HG03571 (cell line): ENCODE results near the gene MAN1A1.
"Not testable (repeated sequence)": the region's sequence is repeated elsewhere in the genome, so short reads cannot be mapped to it uniquely, and the experiment has no call there.

ENCODE experiments used
- ATAC-seq: cut with Tn5 transposase; IDR thresholded peaks from one replicate; pipeline ENCODE4 v1.9.1; 2021; ENCODE audit not compliant: unreplicated experiment

The MAN1A1 gene

DNA sequence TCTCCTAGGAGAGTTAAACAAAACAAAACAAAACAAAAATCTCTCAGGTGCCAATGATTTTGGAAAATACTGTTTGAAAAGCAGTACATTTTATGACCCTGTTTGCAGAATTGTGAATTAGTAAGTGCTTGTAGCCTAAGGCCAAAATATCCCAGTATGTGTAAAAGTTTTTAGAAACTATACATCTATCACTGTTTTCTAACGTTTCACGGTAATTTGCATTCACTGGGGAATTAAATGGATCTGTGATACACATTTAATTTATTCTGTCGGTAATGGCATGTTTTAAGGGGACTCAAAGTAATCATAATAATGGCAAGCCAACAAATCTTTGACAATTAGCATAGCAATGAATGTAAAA, 175.5 kb downstream of the MAN1A1 start:
- ATAC-seq: no peak

DNA sequence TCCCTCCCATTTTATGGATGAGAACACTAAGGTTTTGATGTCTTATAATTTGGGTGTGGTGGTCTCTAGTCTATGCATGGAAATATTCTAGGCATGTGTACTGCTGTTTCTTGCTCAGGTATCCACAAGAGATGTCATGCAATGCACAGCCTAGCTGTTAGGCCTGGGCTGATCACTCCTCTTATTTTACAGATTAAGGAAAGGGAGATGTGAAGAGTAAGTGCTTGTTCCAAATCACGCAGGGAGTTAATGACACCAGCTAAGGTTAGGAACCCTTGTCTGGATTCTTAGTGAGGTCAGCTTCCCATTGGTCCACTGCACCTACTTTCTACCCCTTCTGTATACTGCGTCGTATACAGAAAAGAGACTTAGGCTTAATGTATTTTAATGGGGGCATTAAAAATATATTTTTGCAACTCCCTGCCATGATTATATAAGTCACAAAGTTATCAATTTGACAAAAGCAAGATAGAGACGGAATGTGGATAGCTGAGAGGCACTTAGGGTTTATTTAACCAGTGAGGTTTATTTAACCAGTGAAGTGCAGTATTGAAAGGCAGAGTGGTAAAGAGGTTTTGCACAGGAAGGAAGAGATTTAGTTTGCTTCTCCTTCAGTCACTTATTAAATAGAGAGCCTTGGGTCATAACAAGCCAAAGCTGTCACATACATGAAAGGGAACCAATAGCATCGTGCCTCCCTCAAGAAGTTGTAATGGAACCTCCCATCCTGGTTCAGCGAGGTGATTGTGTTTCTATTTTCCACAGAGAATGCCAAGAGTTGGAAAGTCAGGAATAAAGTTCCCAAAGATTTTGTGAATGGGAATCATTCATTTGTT, 176.1 kb downstream of the MAN1A1 start:
- ATAC-seq: no peak

DNA sequence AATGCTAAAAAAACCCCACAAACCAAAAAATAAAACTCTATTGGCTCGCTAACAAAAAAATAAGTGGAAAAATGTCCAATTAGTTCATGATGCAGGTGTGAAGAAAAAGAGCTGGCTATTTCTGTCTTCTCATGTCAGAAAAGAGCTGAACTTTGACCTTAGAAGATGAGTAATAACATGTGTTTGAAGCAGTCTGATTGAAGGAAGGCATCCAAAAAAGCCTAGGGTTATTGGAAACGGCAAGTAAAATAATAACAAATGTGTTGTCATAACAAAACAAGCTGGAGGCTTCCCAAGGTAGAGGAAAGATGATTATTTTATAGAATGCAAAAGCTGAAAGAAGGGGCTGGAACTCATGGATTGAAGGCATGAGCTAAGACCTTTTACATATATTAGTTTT, 176.7 kb downstream of the MAN1A1 start:
- ATAC-seq: no peak

DNA sequence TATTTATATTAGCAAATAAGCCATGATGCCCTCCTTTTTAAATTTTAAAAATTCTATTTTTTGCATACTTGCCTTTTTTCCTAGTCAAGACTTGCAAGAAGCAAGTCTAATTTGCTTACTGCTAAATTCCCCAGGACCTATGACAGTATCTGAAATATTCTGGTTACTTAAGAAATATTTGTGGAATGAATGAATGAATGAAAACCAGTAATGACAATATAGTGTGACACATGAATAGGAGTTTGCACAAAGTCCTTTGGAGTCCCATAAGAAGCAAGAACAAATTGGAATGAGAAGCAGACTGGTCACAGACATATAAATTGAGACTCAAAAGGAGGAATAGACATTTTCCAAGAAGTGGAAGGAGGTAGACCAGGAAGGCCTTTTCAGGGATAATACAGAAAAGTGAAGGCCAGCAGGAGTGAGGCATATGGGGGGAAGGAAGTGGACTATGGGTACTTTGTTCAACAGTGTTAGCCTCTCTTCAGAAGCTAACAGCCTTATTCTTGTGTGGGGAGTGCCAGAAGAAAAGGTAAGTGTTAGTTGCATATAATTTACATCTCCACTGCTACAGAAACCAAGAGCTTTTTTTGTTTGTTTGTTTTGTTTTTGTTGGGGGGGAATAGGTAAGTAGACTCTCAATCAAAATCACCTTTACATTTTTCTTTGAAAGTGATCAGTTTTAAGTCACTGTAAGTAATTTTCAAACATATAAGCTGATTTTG, 177.5 kb downstream of the MAN1A1 start:
- ATAC-seq: no peak

DNA sequence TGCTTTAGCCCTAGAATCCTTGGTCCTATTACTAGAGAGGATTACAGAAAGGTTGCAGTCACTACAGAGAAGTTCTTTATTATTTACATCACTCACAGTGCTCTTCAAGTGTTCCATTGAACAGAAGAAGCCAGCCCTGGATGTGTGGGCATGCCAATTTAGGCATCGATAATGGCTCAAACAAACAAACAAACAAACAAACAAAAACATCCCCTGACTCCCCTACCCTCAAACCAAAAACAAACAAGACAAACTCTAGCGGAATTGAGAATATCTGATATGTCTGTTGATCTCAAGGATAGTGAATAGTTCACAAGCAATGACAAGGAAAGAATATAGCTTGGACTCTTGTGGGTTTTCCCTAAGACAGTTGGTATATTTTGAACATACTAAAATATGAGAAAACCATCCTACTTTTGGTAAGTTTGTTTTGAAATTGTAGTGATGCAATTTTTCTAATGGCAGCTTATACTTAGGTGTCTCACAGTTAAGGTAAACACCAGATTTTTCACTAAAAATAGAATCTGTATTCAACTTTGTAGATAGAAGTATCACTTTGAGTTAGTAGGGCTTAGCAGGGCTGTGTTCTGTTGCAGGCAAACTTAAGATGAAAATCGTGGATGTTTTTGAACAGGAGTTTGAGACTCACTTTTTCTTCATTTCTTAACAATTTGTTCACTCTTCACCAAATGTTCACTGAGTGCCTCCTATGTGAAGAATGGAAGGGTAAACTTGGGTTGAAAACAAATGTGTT, 178.3 kb downstream of the MAN1A1 start:
- no peak for ATAC-seq

DNA sequence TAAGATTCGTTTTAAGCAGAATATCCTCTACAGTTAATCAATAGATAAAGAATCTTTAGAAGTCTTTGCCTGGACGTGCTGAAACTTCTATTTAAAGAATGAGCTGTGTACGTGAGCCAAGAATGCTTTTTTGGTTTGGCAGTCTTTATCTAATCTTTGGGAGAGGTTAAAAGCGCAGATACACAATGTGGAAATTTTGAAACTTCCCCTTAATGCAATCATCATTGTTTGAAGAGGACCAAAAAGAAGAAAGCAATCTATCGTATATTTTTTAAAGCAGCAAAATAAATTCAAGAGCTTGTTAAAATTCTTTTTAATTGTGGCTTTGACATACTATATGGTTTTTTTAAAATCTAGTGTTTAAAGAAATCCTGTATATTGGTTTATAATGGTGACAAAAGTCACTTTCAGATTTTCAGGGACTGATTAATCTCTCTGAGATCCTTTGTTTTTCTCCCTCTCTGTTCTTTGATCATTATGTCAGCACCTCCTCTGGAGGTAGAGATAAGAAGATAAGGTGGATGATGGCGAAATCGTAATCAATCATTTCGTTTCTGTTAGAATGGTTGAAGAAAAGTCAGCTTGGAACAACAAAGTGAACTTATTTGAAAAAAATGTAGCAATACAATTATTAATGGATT, 179.0 kb downstream of the MAN1A1 start:
- ATAC-seq: no peak

DNA sequence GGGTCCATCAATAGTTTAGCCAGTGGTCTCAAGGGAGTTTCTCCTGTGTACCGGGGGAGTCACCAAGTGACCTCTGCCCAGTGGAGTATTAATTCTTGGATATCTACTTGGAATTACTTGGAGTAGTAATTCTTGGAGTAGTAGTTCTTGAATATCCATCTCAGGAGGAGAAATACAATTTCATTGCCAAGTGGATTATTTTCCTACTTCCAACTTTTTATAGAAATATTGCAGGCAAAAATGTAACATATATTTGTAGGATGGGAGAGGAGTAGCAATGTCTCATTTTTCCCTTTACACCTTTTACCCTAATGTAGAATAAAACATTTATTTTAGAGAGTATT, 179.5 kb downstream of the MAN1A1 start:
- no peak for ATAC-seq

DNA sequence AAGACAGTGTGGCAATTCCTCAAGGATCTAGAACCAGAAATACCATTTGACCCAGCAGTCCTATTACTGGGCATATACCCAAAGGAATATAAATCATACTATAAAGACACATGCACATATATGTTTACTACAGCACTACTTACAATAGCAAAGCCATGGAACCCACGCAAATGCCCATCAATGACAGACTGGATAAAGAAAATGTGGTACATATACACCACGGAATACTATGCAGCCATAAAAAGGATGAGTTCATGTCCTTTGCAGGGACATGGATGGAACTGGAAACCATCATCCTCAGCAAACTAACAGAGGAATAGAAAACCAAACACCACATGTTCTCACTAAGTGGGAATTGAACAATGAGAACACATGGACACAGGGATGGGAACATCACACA, 180.2 kb downstream of the MAN1A1 start:
- not testable (repeated sequence) for ATAC-seq

DNA sequence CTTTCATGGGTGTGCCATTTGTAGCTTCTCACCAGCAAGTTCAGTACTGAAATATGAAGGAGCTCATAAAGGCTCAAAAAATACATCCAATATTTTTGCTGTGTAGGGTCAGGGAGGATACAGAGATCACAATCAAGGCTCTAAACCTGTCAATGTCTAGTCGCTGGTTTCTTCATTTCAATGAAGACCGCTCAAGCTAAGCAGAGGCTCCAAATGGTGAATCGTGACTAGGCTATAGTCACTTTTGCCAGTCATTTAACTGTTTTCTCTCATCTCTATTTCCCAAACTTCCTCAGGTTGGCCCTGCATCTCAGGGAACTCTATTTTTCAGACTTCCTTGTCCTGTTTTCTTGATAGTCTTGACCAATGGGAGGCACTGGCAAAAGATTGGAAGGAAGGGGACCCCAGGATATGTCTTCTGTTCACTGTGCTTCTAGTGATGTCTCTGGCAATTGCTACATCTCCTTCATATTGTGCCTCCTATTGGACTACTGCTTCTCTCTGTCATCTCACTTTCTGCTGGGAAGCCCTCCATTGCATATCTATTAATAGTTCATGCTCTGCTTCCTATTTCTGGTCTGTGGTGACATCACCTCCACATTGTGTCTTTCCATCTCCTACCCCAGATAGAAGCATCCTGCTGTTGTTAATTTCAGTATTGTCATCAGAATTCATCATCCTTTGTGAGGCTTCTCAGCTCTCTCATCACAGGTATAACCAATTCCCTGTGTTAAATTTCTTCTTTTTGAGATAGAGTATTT, 183.4 kb downstream of the MAN1A1 start:
- no peak for ATAC-seq

DNA sequence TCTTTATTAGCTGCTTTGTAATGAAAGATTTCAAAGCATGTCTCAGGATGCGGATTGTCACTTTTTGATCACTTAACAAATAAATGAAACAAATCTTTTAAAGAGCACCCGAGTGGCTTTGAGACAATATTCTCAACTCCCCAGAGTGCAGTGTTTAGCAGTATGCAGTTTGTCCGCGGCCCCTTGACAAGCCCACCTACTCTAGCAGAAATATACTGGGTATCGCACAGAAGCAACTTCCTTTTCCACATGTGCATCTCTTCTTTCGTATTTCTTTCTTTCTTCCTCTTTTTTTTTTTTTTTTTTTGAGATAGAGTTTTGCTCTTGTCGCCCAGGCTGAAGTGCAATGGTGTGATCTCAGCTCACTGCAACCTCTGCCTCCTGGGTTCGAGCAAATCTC, 186.6 kb downstream of the MAN1A1 start:
- ATAC-seq: no peak

DNA sequence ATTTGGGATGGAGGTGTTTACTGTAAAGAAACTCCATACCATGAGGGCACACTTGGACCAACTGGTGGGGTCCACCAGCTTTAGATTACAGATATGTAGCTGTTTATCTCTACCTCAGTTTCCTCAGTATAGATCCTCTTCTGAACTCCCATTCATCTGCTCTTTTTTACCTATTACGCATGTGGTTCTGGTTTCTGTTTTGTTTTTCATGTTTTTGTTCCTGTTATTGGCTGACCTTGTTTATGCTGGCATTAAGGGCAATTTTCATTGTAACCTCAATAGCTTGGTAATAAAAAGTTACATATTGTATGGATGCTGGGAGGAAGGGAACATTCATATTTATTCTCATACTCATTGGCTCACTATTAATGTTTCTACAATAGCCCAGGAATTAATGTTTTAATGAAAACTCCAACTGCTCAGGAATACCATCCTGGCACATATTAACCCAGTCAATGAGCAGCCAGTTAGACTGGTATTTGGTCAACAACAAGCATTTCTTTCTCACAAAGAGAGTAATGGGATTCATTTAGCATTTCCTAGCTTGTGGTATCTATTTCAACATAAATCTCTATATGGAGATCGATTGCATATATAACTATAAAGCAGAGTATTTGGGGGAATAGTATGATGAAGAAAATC, 187.3 kb downstream of the MAN1A1 start:
- ATAC-seq: peak; percentile 52

DNA sequence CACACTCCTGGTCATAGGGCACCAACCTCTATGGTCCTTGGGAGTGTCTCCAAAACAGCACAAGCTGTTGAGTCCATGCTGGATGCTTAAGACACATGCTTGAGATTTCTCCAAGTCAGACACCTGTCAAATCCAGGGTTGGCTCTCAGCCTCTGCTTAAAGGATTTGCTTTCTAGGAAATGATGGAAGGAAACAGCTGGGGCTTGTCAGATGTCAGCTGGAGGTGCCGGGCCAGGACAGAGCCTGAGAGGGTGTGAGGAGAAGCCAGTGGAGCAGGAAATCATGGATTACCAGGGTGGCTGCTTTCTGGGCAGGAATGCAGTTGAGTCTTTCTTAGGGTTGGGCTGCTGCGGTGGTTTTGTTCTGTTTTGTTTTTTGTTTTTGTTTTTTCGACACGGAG, 188.1 kb downstream of the MAN1A1 start:
- ATAC-seq: no peak

DNA sequence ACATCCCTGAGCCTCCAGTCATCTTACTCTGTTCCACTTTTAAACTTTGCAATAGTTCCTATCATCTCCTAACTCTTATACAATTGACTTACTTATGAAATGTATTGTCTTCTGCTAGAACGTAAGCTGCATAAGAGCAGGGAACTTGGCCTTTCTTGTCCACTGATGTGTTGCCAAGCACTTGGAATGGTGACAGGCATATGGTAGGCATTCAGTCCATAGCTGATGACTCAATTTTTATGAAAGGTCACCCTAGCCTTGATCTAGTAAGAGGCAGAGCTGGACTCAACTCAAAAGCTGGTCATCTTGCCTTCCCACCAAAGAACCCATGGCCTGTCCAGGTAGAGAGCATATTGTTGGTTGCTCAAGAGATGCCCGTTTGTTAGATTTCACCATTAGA, 188.7 kb downstream of the MAN1A1 start:
- ATAC-seq: no peak

DNA sequence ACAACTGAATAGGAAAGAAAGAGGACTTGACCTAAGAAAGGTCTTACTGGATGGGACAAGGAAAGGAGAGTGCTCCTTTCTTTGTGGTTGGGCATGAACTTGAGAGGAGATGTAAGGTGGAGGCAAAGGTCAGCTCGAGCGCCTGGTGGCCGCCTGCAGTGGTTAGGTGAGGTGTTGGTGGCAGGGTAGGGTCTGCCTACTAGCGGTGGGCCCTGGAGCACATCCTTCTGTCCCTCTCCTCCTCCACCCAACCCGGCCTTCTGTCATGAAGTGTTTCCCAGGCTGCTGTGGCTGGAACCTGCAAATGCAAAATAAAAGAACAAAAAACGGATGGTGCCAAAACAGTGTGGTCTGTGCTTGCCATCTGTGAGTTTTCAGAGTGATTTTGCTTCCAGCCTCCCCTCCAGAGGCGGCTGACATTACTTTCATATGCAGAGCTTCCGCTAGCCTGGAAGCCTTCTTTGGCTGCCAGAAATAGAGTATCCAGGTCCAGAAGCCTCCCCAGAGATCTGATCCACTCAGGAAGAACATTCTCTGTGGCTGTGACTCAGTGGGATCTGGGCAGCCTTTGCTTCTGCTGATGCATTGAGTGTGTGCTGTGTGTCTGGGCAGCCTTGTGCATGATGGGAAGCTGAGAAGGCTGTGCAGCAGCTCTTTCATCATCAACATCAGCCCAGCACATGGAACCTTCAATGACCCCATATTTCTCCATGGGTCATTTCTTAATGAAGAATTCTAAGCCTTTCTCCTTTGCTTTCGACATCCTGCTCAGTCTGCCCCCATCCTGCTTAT, 191.3 kb downstream of the MAN1A1 start:
- no peak for ATAC-seq

DNA sequence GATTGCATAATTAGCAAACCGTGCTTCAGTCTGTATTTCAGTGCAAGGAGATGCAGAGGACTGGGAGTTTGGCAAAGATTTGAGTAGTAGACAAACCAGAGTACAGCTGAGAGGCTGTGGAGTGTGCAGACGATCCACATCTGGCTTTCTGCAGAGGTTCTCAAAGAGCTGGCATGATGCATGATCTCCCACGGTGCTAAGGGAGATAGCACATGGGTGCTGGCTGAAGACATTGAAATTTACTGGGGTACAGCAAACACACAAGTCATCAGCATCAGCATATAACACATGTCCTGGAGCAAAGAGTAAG, 192.1 kb downstream of the MAN1A1 start:
- no peak for ATAC-seq

DNA sequence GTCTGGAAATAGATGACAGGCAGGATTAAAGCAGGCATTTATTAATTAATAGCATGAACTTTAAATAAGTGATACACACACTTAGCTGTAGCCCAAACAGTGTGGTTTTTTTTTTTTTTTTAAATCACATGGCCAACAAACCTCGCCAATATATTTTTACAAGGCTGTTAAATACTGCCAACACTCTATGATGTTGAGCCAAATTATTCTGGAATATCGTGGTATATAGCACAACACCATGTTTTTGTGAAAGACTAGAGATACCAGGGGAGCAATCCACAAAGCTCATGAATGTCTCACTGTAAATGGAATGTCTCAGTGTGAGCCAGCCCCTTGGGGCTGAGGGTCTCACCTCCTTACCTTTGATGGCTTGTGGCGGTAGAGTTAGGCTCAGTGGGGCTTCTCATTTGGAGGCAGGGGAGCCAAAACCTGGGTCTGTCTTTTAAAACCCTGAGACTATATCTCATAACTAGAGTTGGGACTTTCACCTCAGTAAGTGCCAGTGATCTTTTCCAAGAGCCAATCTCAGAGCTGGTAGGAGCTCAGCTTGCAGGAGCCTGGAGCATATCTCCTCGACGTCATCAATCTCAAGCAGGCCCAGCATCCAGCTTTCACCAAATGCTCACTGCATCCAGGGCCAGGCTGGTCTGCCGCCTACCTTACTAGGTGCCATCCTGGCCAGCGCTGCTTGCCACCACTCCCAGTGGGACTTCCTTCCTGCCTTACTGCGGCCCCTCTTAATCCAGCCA, 192.6 kb downstream of the MAN1A1 start:
- no peak for ATAC-seq

DNA sequence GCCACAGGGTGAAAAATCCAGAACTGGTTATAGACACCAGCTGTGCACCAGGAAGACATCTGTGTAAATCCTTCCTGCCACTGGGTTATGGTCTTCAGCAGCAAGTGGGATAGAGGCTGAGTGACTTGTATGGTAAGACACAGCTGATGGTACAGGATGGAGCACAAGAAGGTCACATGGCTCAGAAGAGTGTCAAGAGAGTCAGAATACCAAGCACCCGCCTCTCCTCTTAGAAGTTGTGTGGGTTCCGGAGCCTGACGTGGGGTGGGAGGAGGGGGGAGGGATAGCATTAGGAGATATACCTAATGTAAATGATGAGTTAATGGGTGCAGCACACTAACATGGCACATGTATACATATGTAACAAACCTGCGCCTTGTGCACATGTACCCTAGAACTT, 193.5 kb downstream of the MAN1A1 start:
- not testable (repeated sequence) for ATAC-seq

DNA sequence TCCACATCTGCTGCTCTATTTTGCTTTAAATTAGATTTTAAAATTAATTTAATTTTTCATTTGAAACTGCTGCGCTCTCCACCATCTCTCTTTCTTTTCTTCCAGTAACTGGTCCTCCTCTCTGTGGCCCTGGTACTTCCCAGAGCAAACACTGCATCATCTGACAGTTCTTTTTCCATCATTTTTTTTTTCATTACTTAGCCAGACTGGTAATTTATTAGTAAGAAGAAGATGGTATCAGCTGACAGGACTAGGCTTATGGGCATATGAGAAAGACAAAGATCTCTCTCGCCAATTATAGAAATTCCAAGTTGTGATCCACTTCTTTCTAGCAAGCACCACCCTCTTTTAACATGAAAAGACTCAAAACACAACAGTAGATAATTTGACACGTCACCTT, 197.4 kb downstream of the MAN1A1 start:
- ATAC-seq: no peak
